ENCODE data around the gene ATP6V0A4. TPM values are rescaled to one million over a fixed set of nuclear protein-coding genes. Genes with fewer than 3 reads are reported as not detected.

Gene ATP6V0A4
- polyA plus RNA-seq, 1 of the 3 experiments (the other 2 are of a cell fraction), result not detected

DNA sequence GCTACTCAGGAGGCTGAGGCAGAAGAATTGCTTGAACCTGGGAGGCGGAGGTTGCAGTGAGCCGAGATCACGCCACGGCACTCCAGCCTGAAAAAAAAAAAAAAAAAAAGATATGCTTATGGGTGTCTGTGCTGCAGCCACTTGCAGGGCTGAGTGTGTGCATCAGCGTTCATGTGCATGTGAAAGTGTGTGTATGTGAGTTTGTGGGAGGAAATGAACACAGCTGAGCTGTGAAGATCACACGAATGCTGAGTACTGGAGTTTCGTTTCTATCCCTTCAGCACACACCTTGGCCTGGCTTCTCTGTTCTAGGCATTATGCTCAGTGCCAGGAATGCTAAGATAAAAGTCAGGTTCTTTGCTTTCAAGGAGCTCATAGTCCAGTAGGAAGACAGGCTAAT is 84.8 kb downstream of the ATP6V0A4 start:
- Histone ChIP-seq H4K20me1 (ENCODE audit: insufficient read depth) (no peaks in the 10 kb centered on the region), H3K9me3 (no peaks in the 10 kb centered on the region; the same call in 1 of the 2 replicates), H3K4me3 (ENCODE audit: low read depth in 2 of 2, low read length in 1 of 2) (no peak overlapping the region), H3K79me2 (ENCODE audit: insufficient read depth) (no peaks in the 10 kb centered on the region), H3K9me2 (no peaks in the 10 kb centered on the region), H3K27me3 (ENCODE audit: insufficient read depth) (no peaks in the 10 kb centered on the region), H3K36me3 (replicated peaks in 1 of 2; ENCODE audit: control insufficient read depth in 1 of 2, insufficient read depth in 2 of 2, low read length in 1 of 2) (no peaks in the 10 kb centered on the region), H3F3A (replicated peaks; ENCODE audit: insufficient read depth) (no peaks in the 10 kb centered on the region), H3K9ac (no peak overlapping the region), H3K4me2 (no peak overlapping the region), H2AFZ (ENCODE audit: low read depth) (no peak overlapping the region), H3K4me1 (ENCODE audit: control insufficient read depth in 1 of 2, insufficient read depth in 2 of 2, low read depth in 1 of 2, low read length in 1 of 2) (no peaks in the 10 kb centered on the region; a peak in 1 of 4 replicates), H3K27ac (ENCODE audit: low read depth in 2 of 2, low read length in 1 of 2) (no peak overlapping the region)
- 55% methylated on average over 7 of the region's 7 CpGs for WGBS (ENCODE audit: low lambda C conversion rate)
- POLR2A ChIA-PET, result no interaction called here
- no peak for DNase-seq
- TF ChIP-seq, protein P1, sequence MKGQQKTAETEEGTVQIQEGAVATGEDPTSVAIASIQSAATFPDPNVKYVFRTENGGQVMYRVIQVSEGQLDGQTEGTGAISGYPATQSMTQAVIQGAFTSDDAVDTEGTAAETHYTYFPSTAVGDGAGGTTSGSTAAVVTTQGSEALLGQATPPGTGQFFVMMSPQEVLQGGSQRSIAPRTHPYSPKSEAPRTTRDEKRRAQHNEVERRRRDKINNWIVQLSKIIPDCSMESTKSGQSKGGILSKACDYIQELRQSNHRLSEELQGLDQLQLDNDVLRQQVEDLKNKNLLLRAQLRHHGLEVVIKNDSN (IDR thresholded peaks at IDR 0.05; ENCODE audit: borderline replicate concordance, low read depth), result no peak
- TF ChIP-seq FOXM1 (IDR thresholded peaks at IDR 0.05; ENCODE audit: low read depth), result no peak
- TF ChIP-seq YY1 (IDR thresholded peaks at IDR 0.05; ENCODE audit: low read depth), result no peak
- TF ChIP-seq, protein P2, sequence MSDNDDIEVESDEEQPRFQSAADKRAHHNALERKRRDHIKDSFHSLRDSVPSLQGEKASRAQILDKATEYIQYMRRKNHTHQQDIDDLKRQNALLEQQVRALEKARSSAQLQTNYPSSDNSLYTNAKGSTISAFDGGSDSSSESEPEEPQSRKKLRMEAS (IDR thresholded peaks at IDR 0.05; ENCODE audit: low read depth), result no peak
- no peak for TF ChIP-seq EP300 (IDR thresholded peaks at IDR 0.05; ENCODE audit: borderline replicate concordance in 1 of 2, low read depth in 1 of 2, low read length in 1 of 2)
- TF ChIP-seq, protein P3, sequence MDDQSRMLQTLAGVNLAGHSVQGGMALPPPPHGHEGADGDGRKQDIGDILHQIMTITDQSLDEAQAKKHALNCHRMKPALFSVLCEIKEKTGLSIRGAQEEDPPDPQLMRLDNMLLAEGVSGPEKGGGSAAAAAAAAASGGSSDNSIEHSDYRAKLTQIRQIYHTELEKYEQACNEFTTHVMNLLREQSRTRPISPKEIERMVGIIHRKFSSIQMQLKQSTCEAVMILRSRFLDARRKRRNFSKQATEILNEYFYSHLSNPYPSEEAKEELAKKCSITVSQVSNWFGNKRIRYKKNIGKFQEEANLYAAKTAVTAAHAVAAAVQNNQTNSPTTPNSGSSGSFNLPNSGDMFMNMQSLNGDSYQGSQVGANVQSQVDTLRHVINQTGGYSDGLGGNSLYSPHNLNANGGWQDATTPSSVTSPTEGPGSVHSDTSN (IDR thresholded peaks at IDR 0.05), result no peak
- no peak for TF ChIP-seq TAF1 (IDR thresholded peaks at IDR 0.05; ENCODE audit: borderline replicate concordance, low read depth, low read length)
- no peak for TF ChIP-seq FOSL2 (IDR thresholded peaks at IDR 0.05; ENCODE audit: borderline replicate concordance, low read depth)
- TF ChIP-seq GABPA (IDR thresholded peaks at IDR 0.05; ENCODE audit: low read depth), result no peak
- TF ChIP-seq SMC3 (IDR thresholded peaks at IDR 0.05; ENCODE audit: low read depth, low read length), result no peak
- TF ChIP-seq, protein P4, sequence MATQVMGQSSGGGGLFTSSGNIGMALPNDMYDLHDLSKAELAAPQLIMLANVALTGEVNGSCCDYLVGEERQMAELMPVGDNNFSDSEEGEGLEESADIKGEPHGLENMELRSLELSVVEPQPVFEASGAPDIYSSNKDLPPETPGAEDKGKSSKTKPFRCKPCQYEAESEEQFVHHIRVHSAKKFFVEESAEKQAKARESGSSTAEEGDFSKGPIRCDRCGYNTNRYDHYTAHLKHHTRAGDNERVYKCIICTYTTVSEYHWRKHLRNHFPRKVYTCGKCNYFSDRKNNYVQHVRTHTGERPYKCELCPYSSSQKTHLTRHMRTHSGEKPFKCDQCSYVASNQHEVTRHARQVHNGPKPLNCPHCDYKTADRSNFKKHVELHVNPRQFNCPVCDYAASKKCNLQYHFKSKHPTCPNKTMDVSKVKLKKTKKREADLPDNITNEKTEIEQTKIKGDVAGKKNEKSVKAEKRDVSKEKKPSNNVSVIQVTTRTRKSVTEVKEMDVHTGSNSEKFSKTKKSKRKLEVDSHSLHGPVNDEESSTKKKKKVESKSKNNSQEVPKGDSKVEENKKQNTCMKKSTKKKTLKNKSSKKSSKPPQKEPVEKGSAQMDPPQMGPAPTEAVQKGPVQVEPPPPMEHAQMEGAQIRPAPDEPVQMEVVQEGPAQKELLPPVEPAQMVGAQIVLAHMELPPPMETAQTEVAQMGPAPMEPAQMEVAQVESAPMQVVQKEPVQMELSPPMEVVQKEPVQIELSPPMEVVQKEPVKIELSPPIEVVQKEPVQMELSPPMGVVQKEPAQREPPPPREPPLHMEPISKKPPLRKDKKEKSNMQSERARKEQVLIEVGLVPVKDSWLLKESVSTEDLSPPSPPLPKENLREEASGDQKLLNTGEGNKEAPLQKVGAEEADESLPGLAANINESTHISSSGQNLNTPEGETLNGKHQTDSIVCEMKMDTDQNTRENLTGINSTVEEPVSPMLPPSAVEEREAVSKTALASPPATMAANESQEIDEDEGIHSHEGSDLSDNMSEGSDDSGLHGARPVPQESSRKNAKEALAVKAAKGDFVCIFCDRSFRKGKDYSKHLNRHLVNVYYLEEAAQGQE (IDR thresholded peaks at IDR 0.05; ENCODE audit: low read depth, low read length), result no peak
- no peak for TF ChIP-seq JUND (IDR thresholded peaks at IDR 0.05)
- no peak for TF ChIP-seq ELF1 (IDR thresholded peaks at IDR 0.05)
- TF ChIP-seq TEAD4 (IDR thresholded peaks at IDR 0.05; ENCODE audit: borderline replicate concordance, insufficient read depth), result no peak
- no peak for TF ChIP-seq GATA2 (CRISPR knock-in tag; IDR thresholded peaks at IDR 0.05)
- no peak for TF ChIP-seq RAD21 (IDR thresholded peaks at IDR 0.05; ENCODE audit: low read length)
- no peak for TF ChIP-seq SIN3A (IDR thresholded peaks at IDR 0.05; ENCODE audit: borderline replicate concordance, low read depth, low read length)
- TF ChIP-seq, protein P5, sequence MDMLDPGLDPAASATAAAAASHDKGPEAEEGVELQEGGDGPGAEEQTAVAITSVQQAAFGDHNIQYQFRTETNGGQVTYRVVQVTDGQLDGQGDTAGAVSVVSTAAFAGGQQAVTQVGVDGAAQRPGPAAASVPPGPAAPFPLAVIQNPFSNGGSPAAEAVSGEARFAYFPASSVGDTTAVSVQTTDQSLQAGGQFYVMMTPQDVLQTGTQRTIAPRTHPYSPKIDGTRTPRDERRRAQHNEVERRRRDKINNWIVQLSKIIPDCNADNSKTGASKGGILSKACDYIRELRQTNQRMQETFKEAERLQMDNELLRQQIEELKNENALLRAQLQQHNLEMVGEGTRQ (IDR thresholded peaks at IDR 0.05; ENCODE audit: borderline replicate concordance, low read depth, low read length), result no peak
- CTCF ChIA-PET, result interaction anchor here (0.7 to 1.1 kb wide), 3 partner anchors 8 to 173 kb away, joined by 3 to 4 read pairs (median 3); no protein-coding TSS in a partner anchor
